ENCODE results near the gene MPPED2.

MPPED2 gene

DNA sequence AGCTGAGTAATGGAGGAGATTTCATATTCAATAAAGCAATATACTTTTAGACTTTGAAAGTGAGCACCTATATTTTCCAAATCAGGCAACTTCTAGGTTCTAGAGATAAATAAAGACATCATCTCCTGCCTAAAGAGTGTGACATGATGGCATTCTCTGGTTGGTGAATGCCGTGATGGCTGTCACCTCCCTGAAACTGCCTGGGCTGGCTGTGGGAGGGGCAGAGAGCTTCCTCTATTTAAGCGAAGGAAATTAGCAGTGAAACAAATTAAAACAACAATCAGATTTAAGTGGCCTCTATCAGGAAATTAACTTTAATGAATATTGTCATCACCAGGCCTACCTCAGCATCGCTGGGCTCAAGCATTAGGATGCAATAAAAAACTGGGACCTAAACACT is 149.4 kb downstream of the MPPED2 start:
- H3K27me3 ChIP-seq (ENCODE audit: low read depth): no peaks in the 10 kb centered on the region
- no peak overlapping the region for H3K4me3 ChIP-seq
- no peaks in the 10 kb centered on the region for H3K4me1 ChIP-seq
- in situ Hi-C loops (cut with MboI; ENCODE audit: low sequenced_read_pairs): no loop called here
- no peaks in the 10 kb centered on the region for H3K9me3 ChIP-seq
- no peaks in the 10 kb centered on the region for H3K36me3 ChIP-seq (replicated peaks)
- DNase-seq (ENCODE audit: low spot score in 2 of 2): no peak

DNA sequence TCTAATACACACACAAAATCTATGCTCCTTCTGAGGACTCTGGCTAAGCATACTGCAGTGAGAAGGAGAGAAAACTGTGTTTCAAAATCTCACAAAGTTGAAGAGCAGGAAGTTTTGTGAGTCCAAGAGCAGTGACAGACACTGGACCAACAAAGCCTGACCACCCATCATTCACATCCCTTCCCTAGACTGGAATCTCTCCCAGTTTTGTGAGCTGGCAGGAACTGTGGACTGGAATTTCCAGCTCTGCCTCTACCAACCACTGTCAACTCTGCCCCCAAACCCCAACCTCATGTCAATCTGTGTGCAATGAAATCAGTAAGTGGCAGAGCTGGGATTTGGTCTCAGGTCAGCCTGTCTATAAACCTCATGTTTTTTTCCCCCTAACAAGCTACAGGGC is 150.7 kb downstream of the MPPED2 start:
- Histone ChIP-seq H3K9me3 (no peaks in the 10 kb centered on the region), H3K27me3 (ENCODE audit: low read depth) (no peaks in the 10 kb centered on the region), H3K4me3 (no peak overlapping the region), H3K4me1 (no peaks in the 10 kb centered on the region), H3K36me3 (replicated peaks) (no peaks in the 10 kb centered on the region)
- in situ Hi-C loops (cut with MboI; ENCODE audit: low sequenced_read_pairs): no loop called here
- no peak for DNase-seq (ENCODE audit: low spot score in 2 of 2)

DNA sequence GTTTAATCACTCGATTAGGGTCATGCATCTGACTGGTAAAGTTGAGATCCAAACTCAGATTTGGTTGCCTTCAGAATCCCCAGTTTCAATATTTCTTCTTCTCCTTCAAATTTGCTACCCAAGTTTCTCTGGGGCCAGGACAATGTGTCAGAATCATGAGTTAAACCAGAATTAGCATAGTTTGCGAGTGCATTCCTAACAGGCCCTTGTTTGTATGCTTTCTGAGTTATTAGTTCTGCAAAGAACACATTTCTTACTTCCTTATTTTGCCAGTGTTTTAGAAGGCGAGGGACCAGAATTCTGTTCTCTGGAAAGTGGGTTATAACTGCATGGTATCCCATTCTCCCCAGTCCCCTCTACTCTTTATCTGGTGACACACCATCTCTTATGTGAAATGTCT is 151.3 kb downstream of the MPPED2 start:
- no peaks in the 10 kb centered on the region for H3K36me3 ChIP-seq (replicated peaks)

DNA sequence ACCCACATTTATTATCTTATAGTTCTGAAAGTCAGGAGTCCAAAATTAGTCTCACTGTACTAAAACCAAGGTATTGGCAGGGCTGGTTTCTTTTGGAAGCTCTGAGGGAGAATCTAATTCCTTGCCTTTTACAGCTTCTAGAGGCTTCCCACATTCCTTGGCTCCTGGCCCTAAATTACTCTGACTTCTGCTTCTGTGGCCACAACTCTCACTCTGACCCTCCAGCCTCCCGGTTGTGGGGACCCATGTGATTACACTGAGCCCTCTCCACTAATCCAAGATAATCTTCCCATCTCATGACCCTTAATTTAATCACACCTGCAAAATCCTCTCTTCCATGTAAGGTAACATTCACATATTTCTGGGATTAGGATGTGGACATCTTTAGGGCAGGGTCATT is 152.3 kb downstream of the MPPED2 start:
- H3K36me3 ChIP-seq (replicated peaks): no peaks in the 10 kb centered on the region
- no peaks in the 10 kb centered on the region for H3K27me3 ChIP-seq (ENCODE audit: low read depth)
- H3K4me1 ChIP-seq: peaks cover 4% of the 10 kb centered on the region; the same call in 1 of the 2 replicates
- no peak overlapping the region for H3K4me3 ChIP-seq
- DNase-seq (ENCODE audit: low spot score in 2 of 2): no peak
- H3K9me3 ChIP-seq: no peaks in the 10 kb centered on the region
- in situ Hi-C loops (cut with MboI; ENCODE audit: low sequenced_read_pairs): no loop called here

More for the DNA sequence above, 151.3 kb downstream of the MPPED2 start:
- H3K9me3 ChIP-seq: no peaks in the 10 kb centered on the region
- in situ Hi-C loops (cut with MboI; ENCODE audit: low sequenced_read_pairs): no loop called here
- no peak overlapping the region for H3K4me3 ChIP-seq
- DNase-seq (ENCODE audit: low spot score in 2 of 2): no peak
- H3K27me3 ChIP-seq (ENCODE audit: low read depth): no peaks in the 10 kb centered on the region
- peaks cover under 1% of the 10 kb centered on the region; the same call in 1 of the 2 replicates for H3K4me1 ChIP-seq

DNA sequence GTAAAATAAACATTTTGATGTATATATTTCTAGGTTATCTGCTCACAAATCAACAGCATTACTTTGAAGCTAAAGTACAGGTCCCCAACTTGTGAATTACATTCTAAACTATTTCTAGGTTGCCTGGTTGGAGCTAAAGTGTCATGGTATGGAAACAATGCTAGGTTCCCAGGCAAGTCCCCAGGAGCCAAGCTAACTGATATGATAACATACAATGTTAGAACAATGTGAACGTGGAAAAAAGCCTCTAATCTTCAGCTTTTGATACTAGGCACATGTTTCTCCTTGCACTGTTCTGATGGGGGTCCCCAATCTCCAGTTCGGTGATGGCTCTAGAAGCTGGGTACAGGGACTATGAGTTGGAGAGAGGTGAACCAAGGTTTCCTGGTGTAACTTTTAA is 153.4 kb downstream of the MPPED2 start:
- H3K4me3 ChIP-seq: no peak overlapping the region
- no peaks in the 10 kb centered on the region for H3K27me3 ChIP-seq (ENCODE audit: low read depth)
- H3K9me3 ChIP-seq: no peaks in the 10 kb centered on the region
- peaks cover 4% of the 10 kb centered on the region; the same call in 1 of the 2 replicates for H3K4me1 ChIP-seq
- H3K36me3 ChIP-seq (replicated peaks): no peaks in the 10 kb centered on the region
- in situ Hi-C loops (cut with MboI; ENCODE audit: low sequenced_read_pairs): no loop called here
- DNase-seq (ENCODE audit: low spot score in 2 of 2): no peak

DNA sequence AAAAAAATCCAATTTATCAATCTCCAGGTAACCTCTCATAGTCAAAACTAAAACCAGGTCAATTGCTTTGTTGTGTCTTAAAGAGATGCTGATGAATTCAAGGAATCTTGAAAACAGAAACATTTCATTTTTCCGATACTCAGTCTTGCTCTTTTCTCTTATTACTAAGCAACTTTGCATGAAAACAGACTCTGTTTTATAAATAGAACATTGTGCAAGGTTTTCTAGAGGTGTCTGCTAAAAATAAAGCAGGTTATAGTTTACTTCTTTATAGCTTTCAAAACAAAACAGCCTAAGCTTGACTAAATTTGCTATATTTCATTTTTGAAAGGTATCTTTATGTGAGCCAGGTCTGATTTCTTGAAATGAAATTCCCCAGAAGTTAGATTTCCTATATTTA is 154.0 kb downstream of the MPPED2 start:
- no peak for DNase-seq (ENCODE audit: low spot score in 2 of 2)
- no peaks in the 10 kb centered on the region for H3K36me3 ChIP-seq (replicated peaks)
- H3K27me3 ChIP-seq (ENCODE audit: low read depth): no peaks in the 10 kb centered on the region
- H3K9me3 ChIP-seq: no peaks in the 10 kb centered on the region
- H3K4me1 ChIP-seq: peaks cover 4% of the 10 kb centered on the region; the same call in 1 of the 2 replicates
- no peak overlapping the region for H3K4me3 ChIP-seq
- in situ Hi-C loops (cut with MboI; ENCODE audit: low sequenced_read_pairs): no loop called here

DNA sequence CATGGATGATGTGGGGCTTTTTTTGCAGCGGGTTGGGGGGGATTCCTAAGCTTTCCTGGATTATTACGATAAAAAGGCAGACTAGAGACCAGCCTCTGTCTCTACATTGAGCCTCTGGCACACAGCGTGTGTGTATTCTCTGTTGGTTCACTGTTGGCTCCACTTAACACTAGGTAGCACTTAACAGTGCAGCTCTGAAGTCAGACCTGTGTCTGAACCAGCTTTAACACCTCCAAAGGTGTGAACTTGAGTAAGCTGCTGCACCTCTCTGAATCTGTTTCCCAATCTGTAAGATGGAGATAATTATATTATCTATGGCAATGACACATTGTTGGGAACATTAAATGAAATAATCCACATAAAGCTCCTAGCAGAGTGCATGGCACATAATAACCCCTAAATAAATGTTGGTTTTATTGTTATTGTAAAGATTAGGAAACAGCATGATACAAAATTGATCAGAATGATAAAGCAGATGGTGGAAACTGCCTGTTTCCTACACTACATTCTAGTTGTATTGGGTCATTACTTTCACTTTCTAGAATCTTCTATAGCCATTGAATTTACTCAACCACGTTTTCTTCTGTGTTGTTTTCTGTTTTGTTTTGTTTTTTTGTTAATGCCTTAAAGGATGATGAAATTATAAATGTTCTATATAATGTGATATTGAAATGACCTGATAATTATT is 154.9 kb downstream of the MPPED2 start:
- Histone ChIP-seq H3K27me3 (ENCODE audit: low read depth) (no peaks in the 10 kb centered on the region), H3K36me3 (replicated peaks) (no peaks in the 10 kb centered on the region), H3K9me3 (no peaks in the 10 kb centered on the region), H3K4me3 (no peak overlapping the region), H3K4me1 (peaks cover 4% of the 10 kb centered on the region; the same call in 1 of the 2 replicates)
- DNase-seq (ENCODE audit: low spot score in 2 of 2): no peak
- in situ Hi-C loops (cut with MboI; ENCODE audit: low sequenced_read_pairs): no loop called here

DNA sequence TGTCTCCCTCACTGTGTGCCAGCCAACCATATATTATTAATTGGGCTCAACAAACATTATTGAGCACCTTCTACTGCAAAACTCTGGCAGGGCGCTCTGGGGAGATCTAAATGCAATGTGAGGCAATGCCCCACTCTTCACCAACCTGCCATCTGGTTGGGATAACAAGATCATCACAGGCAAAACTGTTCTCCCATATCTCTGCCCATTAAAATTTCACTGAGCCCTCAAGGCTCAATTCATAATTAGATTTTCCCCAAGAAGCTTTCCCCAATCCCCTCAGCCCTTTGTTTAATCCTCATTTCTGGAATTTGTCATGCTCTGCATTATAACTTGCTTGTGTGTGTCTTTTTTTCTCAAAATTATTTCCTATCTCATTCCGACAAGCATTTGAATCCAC is 156.6 kb downstream of the MPPED2 start:
- Histone ChIP-seq H3K9me3 (no peaks in the 10 kb centered on the region), H3K27me3 (ENCODE audit: low read depth) (no peaks in the 10 kb centered on the region), H3K4me1 (peaks cover 4% of the 10 kb centered on the region; the same call in 1 of the 2 replicates), H3K36me3 (replicated peaks) (no peaks in the 10 kb centered on the region), H3K4me3 (no peak overlapping the region)
- no peak for DNase-seq (ENCODE audit: low spot score in 2 of 2)
- in situ Hi-C loops (cut with MboI; ENCODE audit: low sequenced_read_pairs): no loop called here

DNA sequence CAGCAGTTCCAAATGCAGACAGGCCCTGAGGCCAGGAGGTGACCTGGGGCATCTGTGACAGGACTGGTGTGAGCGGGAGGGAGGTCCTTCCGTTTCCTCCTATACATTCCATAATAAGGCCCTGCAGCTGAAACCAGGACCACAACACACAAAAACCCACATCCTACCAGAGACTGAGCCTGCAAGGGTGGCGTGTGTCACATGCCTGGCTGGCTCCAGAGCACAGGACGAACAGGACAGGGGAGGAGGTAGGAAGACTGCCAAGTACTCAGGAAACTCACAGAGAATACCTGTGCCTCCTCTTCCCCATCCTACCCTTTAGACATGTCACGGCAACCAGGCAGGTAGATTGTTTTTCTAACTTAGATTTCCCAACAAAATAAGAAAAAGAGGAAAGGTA is 159.4 kb downstream of the MPPED2 start:
- in situ Hi-C loops (cut with MboI; ENCODE audit: low sequenced_read_pairs): no loop called here
- Histone ChIP-seq H3K27me3 (ENCODE audit: low read depth) (no peaks in the 10 kb centered on the region), H3K9me3 (no peaks in the 10 kb centered on the region), H3K4me1 (peaks cover 4% of the 10 kb centered on the region; the same call in 1 of the 2 replicates), H3K36me3 (replicated peaks) (no peaks in the 10 kb centered on the region), H3K4me3 (no peak overlapping the region)
- no peak for DNase-seq (ENCODE audit: low spot score in 2 of 2)

DNA sequence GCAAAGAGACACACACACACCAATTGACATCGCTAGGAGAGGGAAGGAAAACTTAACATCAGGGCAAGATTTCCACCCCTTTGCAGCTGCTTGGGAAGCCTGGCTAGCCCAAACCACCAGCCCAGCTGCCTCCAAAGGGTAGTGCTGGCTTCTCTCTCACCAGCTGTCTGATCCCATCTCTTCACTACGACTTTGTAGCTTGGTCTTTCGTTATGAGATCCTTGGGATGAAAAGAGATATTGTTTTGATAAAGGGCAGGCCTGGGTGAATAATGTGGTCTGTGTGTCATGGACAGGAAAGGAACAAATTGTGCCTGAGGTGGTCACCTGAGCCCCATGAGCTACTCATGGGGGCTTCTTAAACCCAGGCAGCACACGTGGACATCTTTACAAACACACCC is 161.3 kb downstream of the MPPED2 start:
- Histone ChIP-seq H3K36me3 (replicated peaks) (no peaks in the 10 kb centered on the region), H3K9me3 (no peaks in the 10 kb centered on the region), H3K27me3 (ENCODE audit: low read depth) (no peaks in the 10 kb centered on the region), H3K4me1 (peaks cover 2% of the 10 kb centered on the region; the same call in 1 of the 2 replicates), H3K4me3 (no peak overlapping the region)
- in situ Hi-C loops (cut with MboI; ENCODE audit: low sequenced_read_pairs): no loop called here
- no peak for DNase-seq (ENCODE audit: low spot score in 2 of 2)

DNA sequence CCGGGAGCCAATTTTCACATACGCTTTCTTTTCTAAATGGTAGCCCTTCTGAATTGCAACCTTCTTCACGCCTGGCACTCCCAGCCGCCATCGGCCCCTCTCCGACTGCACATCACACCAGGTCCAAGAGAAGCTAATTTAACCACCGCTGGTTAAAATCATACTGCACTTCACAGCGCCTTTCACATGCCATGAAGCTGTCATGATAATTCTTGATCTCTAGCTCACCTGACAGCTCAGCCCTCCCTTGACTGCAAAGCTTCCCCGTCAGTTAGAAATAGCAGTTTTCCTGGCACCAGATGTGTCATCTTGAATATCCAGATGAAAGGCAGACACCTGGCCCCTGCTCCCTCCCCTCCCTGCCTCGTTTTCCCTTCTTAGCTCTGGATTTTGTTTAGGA is 161.8 kb downstream of the MPPED2 start:
- Histone ChIP-seq H3K4me3 (no peak overlapping the region), H3K9me3 (no peaks in the 10 kb centered on the region), H3K27me3 (ENCODE audit: low read depth) (no peaks in the 10 kb centered on the region), H3K4me1 (no peaks in the 10 kb centered on the region), H3K36me3 (replicated peaks) (no peaks in the 10 kb centered on the region)
- in situ Hi-C loops (cut with MboI; ENCODE audit: low sequenced_read_pairs): no loop called here
- no peak for DNase-seq (ENCODE audit: low spot score in 2 of 2)

DNA sequence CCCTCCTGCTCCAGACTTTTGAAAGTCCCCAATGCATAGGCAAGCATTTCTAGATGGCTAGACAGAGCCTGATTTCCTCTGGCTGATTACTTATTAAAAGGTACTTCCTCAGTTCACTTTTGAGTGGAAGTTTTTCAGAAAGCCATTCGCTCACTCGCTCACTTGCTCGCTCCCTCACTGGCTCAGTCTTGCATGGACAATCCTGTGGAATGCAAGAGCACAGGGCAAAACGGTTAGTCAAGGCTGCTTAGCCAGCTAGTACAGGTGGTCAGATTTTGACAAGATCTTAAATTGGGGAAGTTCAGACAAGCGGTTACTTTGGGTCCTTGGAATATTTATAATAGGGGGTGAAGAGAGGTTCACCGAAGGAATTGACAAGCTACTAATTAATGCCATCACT is 162.3 kb downstream of the MPPED2 start:
- Histone ChIP-seq H3K9me3 (no peaks in the 10 kb centered on the region), H3K27me3 (ENCODE audit: low read depth) (no peaks in the 10 kb centered on the region), H3K4me3 (no peak overlapping the region), H3K36me3 (replicated peaks) (no peaks in the 10 kb centered on the region), H3K4me1 (no peaks in the 10 kb centered on the region)
- in situ Hi-C loops (cut with MboI; ENCODE audit: low sequenced_read_pairs): no loop called here
- no peak for DNase-seq (ENCODE audit: low spot score in 2 of 2)

DNA sequence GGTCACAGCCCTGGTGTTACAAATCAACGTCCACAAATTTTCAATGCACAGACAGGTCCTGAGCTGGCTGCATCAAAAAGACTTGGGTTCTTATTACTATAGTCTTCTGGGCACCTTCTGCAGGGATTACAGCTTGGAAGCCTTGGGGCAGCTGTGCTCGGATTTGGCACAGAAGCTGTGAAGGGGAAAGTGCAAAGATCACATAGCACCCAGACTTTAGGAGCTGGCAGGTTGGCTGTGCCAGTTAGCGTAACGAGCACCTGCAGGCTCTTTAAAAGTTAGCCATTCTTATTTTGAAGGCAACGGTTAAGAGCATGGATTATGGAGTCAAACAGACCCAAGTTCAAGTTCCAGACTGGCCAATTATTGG is 162.9 kb downstream of the MPPED2 start:
- in situ Hi-C loops (cut with MboI; ENCODE audit: low sequenced_read_pairs): no loop called here
- H3K4me3 ChIP-seq: no peak overlapping the region

DNA sequence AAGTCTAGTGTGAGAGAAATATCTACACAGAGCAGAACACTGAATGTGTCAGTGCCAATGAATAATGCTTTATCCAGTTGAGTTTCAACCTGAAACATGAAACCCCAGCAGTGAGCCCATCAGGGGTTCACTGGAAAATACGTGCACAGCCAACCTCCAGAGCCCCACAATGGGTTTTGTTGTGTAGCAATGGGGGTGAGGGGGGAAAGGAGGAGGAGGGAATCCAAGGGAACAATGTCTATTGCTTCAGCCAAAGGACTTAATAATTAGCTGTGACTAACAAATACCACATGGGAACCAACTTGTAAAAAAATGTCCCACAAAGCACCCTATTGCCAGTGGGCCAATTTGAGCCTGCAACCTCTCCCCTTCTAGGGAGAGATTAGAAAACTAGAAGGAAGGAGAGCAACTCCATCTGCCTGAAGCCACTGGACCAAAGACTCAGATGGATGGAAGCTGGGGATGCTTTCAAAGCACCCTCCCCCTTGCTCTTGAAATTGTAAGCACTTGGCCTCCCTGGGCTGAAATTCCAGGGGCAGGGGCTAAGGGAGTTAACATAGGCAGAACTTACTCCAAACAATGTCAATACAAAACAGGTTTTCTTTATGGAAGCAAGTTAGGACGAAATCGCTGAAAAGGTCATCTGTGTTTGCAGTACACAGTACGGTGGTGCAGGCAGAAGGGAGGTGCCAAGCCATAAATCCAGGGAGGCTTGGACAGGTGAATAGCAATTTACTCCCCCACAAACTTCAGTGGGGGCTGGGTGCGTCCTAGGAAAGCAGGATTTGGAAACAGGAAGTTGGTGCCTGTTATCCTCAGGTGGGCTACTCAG is 163.5 kb downstream of the MPPED2 start:
- DNase-seq (ENCODE audit: low spot score in 2 of 2): no peak
- Histone ChIP-seq H3K4me3 (no peak overlapping the region), H3K4me1 (no peaks in the 10 kb centered on the region), H3K9me3 (no peaks in the 10 kb centered on the region), H3K36me3 (replicated peaks) (no peaks in the 10 kb centered on the region), H3K27me3 (ENCODE audit: low read depth) (no peaks in the 10 kb centered on the region)
- in situ Hi-C loops (cut with MboI; ENCODE audit: low sequenced_read_pairs): no loop called here

More for the DNA sequence above, 162.9 kb downstream of the MPPED2 start:
- DNase-seq (ENCODE audit: low spot score in 2 of 2): no peak
- no peaks in the 10 kb centered on the region for H3K27me3 ChIP-seq (ENCODE audit: low read depth)
- no peaks in the 10 kb centered on the region for H3K9me3 ChIP-seq
- no peaks in the 10 kb centered on the region for H3K36me3 ChIP-seq (replicated peaks)
- H3K4me1 ChIP-seq: no peaks in the 10 kb centered on the region
